ENCODE results near the gene DAG1.

GRCh38 chr3:49518016-49518415 is 47.9 kb downstream of the DAG1 start:
- TF ChIP-seq, protein P1, sequence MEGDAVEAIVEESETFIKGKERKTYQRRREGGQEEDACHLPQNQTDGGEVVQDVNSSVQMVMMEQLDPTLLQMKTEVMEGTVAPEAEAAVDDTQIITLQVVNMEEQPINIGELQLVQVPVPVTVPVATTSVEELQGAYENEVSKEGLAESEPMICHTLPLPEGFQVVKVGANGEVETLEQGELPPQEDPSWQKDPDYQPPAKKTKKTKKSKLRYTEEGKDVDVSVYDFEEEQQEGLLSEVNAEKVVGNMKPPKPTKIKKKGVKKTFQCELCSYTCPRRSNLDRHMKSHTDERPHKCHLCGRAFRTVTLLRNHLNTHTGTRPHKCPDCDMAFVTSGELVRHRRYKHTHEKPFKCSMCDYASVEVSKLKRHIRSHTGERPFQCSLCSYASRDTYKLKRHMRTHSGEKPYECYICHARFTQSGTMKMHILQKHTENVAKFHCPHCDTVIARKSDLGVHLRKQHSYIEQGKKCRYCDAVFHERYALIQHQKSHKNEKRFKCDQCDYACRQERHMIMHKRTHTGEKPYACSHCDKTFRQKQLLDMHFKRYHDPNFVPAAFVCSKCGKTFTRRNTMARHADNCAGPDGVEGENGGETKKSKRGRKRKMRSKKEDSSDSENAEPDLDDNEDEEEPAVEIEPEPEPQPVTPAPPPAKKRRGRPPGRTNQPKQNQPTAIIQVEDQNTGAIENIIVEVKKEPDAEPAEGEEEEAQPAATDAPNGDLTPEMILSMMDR (IDR thresholded peaks at IDR 0.05): no peak
- TF ChIP-seq POLR2A (IDR thresholded peaks at IDR 0.05): no peak
